Measurements from ENCODE around the gene BMP5. TPM values are rescaled to one million over a fixed set of nuclear protein-coding genes. Genes with fewer than 3 reads are reported as not detected.

Gene BMP5
- total and polyA plus RNA-seq, 2 of the 8 experiments (the other 6 are each of a cell fraction or from before 2014, with no cell fraction given) = 0.02 TPM; not detected in 1

DNA sequence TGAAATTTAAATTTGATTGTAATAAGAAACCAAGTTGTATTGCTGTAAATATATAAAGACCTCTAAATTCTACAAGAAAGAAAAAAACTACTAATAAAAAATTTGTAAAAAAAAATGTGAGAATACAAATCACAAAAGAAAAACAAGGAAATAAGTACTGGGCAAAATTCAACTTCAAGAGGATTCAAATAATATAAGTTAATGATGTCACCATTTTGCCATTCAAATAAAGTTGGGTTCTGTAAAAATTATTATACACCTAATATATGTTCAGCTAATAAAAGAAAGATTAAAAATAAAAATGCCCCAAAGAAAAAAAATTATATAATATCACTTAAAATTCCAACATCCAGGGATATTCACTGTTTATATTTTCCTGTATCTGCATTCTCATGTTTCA is 47.0 kb upstream of the BMP5 start:
- TF ChIP-seq SAP30 (IDR thresholded peaks at IDR 0.05; ENCODE audit: insufficient read depth, insufficient replicate concordance, low read length) = no peak
- TF ChIP-seq JUN (IDR thresholded peaks at IDR 0.05; ENCODE audit: low read depth, low read length) = no peak
- no peak for TF ChIP-seq PHF8 (conservative IDR thresholded peaks at IDR 0.05; ENCODE audit: low read depth, low read length)
- no peak for TF ChIP-seq SIX5 (IDR thresholded peaks at IDR 0.05; ENCODE audit: low read depth, low read length)
- TF ChIP-seq TEAD4 (IDR thresholded peaks at IDR 0.05; ENCODE audit: low read depth, low read length) = no peak
- no peak for TF ChIP-seq BACH1 (IDR thresholded peaks at IDR 0.05; ENCODE audit: low read length)
- FAIRE-seq (no peak), DNase-seq (ENCODE audit: low read depth in 1 of 2, low spot score in 2 of 2) (no peak)
- Histone ChIP-seq H4K5ac (ENCODE audit: insufficient read length, low read depth, low read length) (no peak overlapping the region), H2AFZ (ENCODE audit: low read length) (no peak overlapping the region), H3K14ac (ENCODE audit: insufficient read length) (no peak overlapping the region), H2BK12ac (ENCODE audit: low read depth, low read length) (no peak overlapping the region), H2BK120ac (replicated peaks; ENCODE audit: low read depth, low read length) (no peak overlapping the region), H3K23me2 (ENCODE audit: low read depth, low read length) (no peaks in the 10 kb centered on the region), H3K79me2 (ENCODE audit: control insufficient read depth in 1 of 2, insufficient read depth in 2 of 2, low read length in 2 of 2) (no peaks in the 10 kb centered on the region), H4K20me1 (replicated peaks in 1 of 2; ENCODE audit: control insufficient read depth in 1 of 2, insufficient read depth in 2 of 2, low read length in 2 of 2) (no peaks in the 10 kb centered on the region), H3K4me2 (ENCODE audit: insufficient read depth in 1 of 2, low read depth in 2 of 2, low read length in 2 of 2) (no peak overlapping the region), H2BK5ac (ENCODE audit: low read depth, low read length) (no peak overlapping the region), H4K8ac (ENCODE audit: extremely low read depth, insufficient read depth, low read length) (no peak overlapping the region), H3K23ac (ENCODE audit: insufficient read length) (no peak overlapping the region), H3K4ac (replicated peaks; ENCODE audit: insufficient read length, low read depth, low read length) (no peak overlapping the region), H3K18ac (ENCODE audit: extremely low read depth, low read length) (no peak overlapping the region), H3K27me3 (replicated peaks in 1 of 4; ENCODE audit: control insufficient read depth in 3 of 4, extremely low read depth in 1 of 4, insufficient read depth in 3 of 4, low read length in 3 of 4) (no peaks in the 10 kb centered on the region), H3K9ac (replicated peaks in 1 of 4; ENCODE audit: extremely low read depth in 1 of 4, low read depth in 3 of 4, low read length in 3 of 4) (no peak overlapping the region), H3K27ac (ENCODE audit: low read depth, low read length) (no peak overlapping the region), H3K56ac (replicated peaks; ENCODE audit: insufficient read length, low read depth, low read length) (no peak overlapping the region), H3K9me3 (ENCODE audit: insufficient read depth in 2 of 2, low read depth in 1 of 2, low read length in 1 of 2) (no peaks in the 10 kb centered on the region), H3K4me3 (ENCODE audit: extremely low read depth in 1 of 4, insufficient read depth in 2 of 4, low read depth in 3 of 4, low read length in 4 of 4) (no peak overlapping the region), H2BK20ac (ENCODE audit: low read length) (no peak overlapping the region), H2AK5ac (ENCODE audit: low read depth, low read length) (no peak overlapping the region), H3K4me1 (replicated peaks in 1 of 4; ENCODE audit: control insufficient read depth in 3 of 4, insufficient read depth in 4 of 4, low read length in 3 of 4) (no peaks in the 10 kb centered on the region), H3K79me1 (ENCODE audit: low read depth, low read length) (no peaks in the 10 kb centered on the region), H4K91ac (replicated peaks; ENCODE audit: insufficient read length, low read length) (no peak overlapping the region), H3K36me3 (ENCODE audit: control insufficient read depth in 2 of 4, insufficient read depth in 4 of 4, low read length in 3 of 4) (no peaks in the 10 kb centered on the region), H2BK15ac (ENCODE audit: low read length) (no peak overlapping the region)
- ChIA-PET POLR2A (ENCODE audit: partially characterized antibody) (no interaction called here), CTCF (ENCODE audit: partially characterized antibody) (interaction anchor here (1.3 kb wide), 1 partner anchor 8 kb away, joined by 3 read pairs; no protein-coding TSS in a partner anchor)
